Bronchial epithelial cell (primary cell): ENCODE results near the gene ZNG1B. TPM values are rescaled to one million over a fixed set of nuclear protein-coding genes. Genes with fewer than 3 reads are reported as not detected.
"Not testable (repeated sequence)": the region's sequence is repeated elsewhere in the genome, so short reads cannot be mapped to it uniquely, and the experiment has no call there.

Experiments
- DNase-seq: peaks from one replicate; pipeline ENCODE4 v3.0.0-alpha.2; 2010; ENCODE audit warnings: low read depth
- FAIRE-seq: peaks from 2 replicates; lab custom pipeline; 2011; peaks lifted over from hg19 to GRCh38; lab: Jason Lieb, UNC
- H3K27me3 ChIP-seq: 2 replicates; pipeline ENCODE4 v1.5.1; 2011; ENCODE audit warnings: low read length; ENCODE audit not compliant: control insufficient read depth, insufficient read depth
- H3K36me3 ChIP-seq: 2 replicates; pipeline ENCODE4 v1.5.1; 2011; ENCODE audit warnings: low read length; ENCODE audit not compliant: control insufficient read depth, insufficient read depth
- H3K4me3 ChIP-seq: 2 replicates; pipeline ENCODE4 v1.5.1; 2011; ENCODE audit warnings: mild to moderate bottlenecking, low read depth, low read length, control low read depth
- total RNA-seq: library from RNA; depleted of rRNA; stranded (reverse); fragments of >200 nt; gene quantifications from 2 replicates; pipeline ENCODE4 v1.2.1, GENCODE V29; 2014

ZNG1B gene
- total RNA-seq, 1 donor from 2014 or later = 34.0 TPM

DNA sequence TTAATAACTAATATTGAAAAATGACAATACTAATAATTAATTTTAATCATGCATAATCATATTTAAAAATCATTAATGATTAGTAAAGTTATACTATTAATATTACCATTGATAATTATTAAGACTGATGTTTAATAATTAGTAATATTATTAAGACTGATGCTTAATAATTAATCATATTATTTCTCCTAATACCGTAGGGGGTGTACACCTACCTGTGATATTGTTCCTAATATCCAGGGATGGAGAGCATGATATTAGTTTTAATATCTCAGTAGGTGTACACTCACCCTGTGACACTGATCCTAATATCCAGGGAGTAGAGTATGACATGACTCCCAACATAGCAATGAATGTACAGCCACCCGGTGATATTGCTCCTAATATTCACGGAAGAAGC is 73.4 kb downstream of the ZNG1B start:
- not testable (repeated sequence) for FAIRE-seq, H3K27me3 ChIP-seq, DNase-seq

DNA sequence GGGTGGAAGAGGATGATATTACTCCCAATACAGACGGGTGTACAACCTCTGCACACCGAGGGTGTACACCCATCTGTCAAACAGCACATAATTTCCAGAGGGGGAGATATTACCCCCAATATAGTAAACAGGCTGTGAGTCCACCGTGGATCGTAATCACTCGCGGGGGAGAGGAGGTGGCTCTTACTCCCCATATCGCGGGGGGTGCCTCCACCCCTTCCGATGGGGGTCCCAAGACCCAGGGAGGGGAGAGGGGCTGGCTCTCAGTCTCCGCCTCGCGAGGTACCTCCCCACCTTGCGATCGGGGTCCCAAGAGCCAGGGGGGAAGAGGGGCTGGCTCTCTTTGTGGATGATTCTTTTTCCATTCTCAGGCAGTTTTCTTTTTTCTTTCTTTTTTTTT is 74.4 kb downstream of the ZNG1B start:
- not testable (repeated sequence) for H3K4me3 ChIP-seq, DNase-seq, FAIRE-seq, H3K27me3 ChIP-seq, H3K36me3 ChIP-seq

More for the DNA sequence above, 73.4 kb downstream of the ZNG1B start:
- H3K36me3 ChIP-seq, H3K4me3 ChIP-seq: not testable (repeated sequence)

DNA sequence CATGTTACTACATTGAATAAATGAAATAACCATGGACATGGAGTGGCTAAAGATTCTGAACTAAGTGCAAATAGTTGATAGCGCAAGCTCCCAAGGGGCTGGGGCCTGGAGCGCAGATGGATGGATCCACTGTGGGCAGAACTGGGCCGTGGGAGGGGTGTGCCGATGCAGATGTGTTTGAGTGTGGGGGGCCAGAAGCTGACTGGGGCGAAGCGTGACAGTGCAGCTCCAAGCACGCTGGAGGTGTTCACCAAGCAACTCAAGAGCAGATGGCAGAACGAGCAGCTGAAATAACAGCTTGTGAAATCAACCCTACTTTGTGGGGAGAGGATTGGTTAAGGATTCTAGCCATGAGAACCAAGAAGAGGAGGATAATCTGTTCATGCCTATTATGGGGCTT is 78.0 kb downstream of the ZNG1B start:
- not testable (repeated sequence) for H3K27me3 ChIP-seq, H3K36me3 ChIP-seq, DNase-seq, H3K4me3 ChIP-seq, FAIRE-seq

DNA sequence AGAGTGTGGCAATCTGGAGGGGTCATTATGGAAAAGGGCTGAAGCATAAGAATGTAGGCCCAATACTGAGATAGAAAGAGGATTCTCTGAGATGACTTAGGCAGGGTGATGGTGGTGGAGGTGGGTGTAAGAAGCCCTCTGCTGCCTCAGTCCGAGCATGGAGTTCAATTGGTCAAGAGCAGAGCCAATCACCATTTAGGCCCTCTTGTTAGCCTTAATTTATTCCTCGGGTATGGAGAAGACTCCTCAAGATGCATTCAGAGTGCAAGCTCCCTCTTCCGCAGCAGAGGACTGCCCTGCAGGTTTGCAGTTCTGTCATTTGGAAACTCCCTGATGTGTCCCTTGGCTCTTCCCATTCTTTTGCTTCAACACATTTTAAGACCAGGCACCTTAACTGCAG is 78.5 kb downstream of the ZNG1B start:
- not testable (repeated sequence) for H3K27me3 ChIP-seq, FAIRE-seq, H3K36me3 ChIP-seq, H3K4me3 ChIP-seq, DNase-seq

DNA sequence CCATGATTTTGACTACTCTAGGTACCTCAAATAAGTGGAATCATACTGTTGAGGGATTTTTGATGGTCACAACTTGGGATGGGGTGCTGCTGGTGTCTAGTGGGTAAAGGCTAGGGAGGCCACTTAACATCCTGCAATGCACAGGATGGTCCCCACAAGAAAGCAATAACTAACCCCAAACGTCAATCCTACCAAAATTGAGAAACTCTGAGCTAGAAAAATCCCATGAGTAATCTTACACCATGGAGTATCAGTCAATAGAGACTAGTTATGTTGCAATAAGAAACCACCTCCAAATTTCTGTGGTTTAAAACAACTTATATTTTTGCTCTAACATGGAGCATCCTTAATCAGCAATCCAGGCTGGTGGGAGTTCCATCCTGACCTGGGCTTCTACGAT is 79.5 kb downstream of the ZNG1B start:
- not testable (repeated sequence) for DNase-seq, H3K36me3 ChIP-seq, H3K4me3 ChIP-seq, FAIRE-seq, H3K27me3 ChIP-seq

DNA sequence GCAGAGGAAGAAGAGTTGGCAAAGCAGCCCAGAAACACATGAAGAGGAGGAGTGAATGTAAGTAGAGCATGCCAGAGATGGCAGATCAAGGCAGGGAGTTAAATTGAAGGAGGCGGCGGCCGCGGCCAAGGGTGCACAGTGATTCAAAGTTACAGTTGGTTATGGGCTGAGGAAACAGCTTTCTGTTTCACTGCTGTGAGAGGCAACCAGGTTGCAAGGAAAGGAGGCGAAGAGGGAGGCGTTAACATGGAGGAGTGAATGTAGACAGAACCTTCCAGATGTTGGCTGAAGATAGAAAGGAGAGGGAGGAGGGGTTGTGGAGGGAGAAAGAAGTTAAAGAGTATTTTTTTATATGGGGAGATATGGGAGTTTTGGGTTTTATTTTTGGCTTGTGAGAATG is 83.3 kb downstream of the ZNG1B start:
- H3K27me3 ChIP-seq, DNase-seq, H3K36me3 ChIP-seq, H3K4me3 ChIP-seq, FAIRE-seq: not testable (repeated sequence)

DNA sequence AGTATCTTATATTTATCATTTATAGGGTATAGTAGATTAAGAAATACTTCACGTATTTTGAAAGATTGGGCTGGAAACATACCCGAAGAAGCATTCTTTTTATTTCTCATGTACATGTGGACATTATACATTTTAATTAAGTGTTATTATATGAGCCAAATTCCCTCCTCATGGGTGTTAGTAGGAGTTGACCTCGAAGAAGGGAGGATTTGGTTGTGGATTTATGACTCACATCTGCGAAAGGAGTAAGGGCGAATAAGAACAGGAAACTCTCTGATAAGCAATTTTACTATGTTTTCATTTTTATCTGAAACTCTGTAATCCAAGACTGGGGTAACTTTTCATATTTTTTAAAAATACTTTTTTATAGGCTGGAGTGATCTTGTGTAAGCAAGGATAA is 84.0 kb downstream of the ZNG1B start:
- DNase-seq, H3K4me3 ChIP-seq, H3K27me3 ChIP-seq, H3K36me3 ChIP-seq, FAIRE-seq: not testable (repeated sequence)

DNA sequence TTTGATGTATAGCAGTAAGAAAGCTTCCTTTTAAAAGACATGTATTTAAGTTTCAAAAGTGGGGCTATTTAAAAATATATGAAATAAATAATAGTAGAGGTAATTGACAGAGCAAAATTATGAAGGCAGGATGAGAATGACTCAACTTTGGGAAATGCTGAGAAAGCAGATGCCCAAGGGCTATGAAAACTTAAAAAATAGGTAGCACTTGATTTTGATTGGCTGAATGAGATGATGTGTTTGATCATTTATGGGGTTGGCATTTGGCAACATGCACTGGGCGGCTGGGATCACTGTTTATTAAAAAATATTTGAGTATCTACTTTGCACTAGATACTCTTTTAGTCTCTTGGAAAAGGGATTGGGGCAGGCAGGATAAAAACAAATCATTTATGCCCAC is 87.5 kb downstream of the ZNG1B start:
- DNase-seq = peak; percentile 31
- FAIRE-seq = not testable (repeated sequence)

DNA sequence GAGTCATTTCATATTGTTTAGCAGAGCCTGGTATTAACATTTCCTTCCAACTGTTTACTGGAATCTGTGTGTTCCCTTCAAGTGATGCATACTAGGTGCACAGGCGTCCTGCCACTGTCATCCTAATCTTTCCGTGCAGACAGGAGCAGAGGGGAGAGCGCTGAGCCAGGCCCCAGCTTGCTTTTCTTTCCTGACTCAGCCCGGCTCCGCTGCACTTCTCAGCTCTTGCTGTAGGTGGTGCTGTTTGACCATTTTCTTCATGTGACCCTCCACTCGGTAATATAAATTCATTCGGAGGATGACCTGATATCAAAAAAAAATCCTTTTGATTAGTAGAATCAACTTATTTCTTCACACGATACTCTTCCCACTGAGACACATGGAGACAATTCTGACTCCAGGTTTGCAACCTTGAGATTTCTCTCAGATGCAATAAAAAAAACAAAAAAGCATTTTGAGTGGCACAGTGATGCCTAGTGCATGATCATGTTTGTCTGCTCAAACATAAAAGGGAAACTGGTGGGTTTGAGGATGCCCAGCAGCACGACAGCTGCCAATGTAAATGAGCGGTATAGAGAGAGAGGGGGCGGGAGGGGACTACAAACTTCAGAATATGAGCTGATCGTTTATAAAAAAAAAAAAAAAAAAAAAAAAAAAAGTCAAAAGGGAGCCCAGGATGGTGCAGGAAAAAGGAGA is 90.0 kb downstream of the ZNG1B start:
- not testable (repeated sequence) for FAIRE-seq, DNase-seq, H3K27me3 ChIP-seq, H3K4me3 ChIP-seq, H3K36me3 ChIP-seq

More for the DNA sequence above, 87.5 kb downstream of the ZNG1B start:
- not testable (repeated sequence) for H3K36me3 ChIP-seq, H3K27me3 ChIP-seq, H3K4me3 ChIP-seq

DNA sequence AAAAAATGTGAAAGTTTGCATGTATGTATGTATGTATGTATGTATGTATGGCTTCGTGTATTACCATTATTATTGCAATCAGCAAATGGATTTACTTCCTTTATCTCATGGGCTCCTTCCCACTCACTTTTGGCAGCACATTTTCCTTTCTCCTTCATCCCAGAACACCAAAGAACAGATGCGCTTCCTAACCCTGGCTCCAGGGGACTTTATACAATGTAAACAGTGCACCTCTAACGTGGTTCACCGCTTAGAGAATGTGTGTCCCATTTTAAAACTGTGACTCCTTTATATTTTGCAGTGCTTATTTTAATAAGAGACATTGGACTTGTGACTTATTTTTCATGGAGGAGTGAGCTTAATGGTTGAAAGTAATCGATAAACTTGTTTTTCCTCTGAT is 90.6 kb downstream of the ZNG1B start:
- H3K4me3 ChIP-seq, H3K36me3 ChIP-seq, H3K27me3 ChIP-seq, FAIRE-seq, DNase-seq: not testable (repeated sequence)

DNA sequence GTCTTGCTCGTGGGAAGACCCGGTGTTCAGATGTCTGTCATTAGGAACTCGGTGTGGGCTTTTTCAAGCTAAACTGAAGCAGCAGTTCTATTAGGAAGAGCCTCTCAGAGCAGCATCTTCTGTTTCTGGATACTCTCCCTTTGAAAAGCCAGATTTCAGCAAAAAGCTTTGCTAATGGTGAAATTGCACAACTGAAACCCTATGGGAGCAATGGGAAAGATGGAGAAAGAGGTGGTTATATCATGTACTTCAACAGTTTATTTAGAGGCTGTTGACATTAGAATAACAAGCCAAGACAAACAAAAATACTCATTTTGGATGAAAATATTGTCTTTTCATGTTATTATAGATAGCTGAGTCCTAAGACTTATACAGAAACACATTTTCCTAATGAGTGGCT is 91.4 kb downstream of the ZNG1B start:
- not testable (repeated sequence) for FAIRE-seq, H3K27me3 ChIP-seq, H3K4me3 ChIP-seq, H3K36me3 ChIP-seq, DNase-seq

DNA sequence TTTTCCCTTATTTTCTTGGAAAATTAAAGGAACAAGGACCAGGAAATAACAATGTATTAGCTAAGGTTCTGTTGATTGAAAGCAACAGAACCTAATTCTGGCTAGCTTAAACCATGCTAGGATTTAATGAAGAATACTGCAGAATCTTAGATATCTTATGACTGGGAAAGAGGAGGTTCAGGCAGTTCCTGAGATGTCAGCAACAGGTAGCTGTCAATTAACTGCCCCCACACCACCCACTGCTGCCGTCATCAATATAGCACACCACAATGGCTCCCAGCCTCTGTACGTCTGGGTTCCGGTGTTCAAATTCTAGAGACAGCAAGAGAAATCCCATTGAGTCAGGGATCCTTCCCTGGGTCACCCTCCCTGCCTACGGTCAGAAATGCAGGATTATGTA is 95.5 kb downstream of the ZNG1B start:
- not testable (repeated sequence) for H3K27me3 ChIP-seq, H3K4me3 ChIP-seq, FAIRE-seq, DNase-seq, H3K36me3 ChIP-seq

DNA sequence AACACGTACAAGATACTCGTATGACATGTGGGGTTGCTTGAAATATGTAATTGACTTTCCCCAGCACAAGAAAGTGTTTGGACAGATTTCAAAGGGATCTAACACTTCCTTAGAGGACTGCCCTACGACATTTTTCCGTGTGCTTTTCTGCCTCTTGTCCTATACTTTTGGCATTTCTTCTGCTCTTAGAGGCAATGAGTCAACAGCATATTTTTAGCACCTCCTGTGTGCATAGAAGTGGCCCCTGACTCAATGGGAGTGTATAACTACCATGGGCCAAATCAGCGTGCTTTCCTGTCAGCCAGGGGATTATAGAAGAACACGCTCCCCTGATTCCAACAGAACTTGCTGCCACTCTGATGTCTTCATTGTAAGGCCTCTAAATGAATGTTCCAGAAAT is 99.1 kb downstream of the ZNG1B start:
- not testable (repeated sequence) for FAIRE-seq, H3K4me3 ChIP-seq, H3K36me3 ChIP-seq

DNA sequence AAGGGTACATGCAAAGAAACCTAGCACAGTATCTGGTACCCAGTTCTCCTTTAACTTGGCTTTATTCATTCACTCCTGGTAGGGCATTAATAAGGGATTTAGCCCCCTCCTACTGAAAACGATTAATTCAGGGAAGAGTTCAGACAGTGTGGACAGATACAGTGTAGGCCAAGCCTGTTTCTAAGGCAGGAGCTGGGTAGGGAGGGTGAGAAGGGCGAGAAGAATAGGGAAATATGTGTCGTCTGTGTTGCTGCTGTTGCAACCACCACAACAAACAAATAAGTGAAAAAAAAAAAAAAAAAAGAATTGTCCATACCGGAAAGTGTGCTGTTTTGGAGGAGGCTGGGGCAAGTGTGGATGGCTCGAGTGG is 103.3 kb downstream of the ZNG1B start:
- H3K27me3 ChIP-seq, H3K4me3 ChIP-seq, FAIRE-seq, DNase-seq, H3K36me3 ChIP-seq: not testable (repeated sequence)

More for the DNA sequence above, 99.1 kb downstream of the ZNG1B start:
- not testable (repeated sequence) for H3K27me3 ChIP-seq, DNase-seq
